Measurements from ENCODE around the gene RBKS. TPM values are rescaled to one million over a fixed set of nuclear protein-coding genes. Genes with fewer than 3 reads are reported as not detected.

Gene RBKS
- total and polyA plus RNA-seq, 2 of the 8 experiments (the other 6 are each of a cell fraction or from before 2014, with no cell fraction given) = 1.1 to 1.5 TPM

DNA sequence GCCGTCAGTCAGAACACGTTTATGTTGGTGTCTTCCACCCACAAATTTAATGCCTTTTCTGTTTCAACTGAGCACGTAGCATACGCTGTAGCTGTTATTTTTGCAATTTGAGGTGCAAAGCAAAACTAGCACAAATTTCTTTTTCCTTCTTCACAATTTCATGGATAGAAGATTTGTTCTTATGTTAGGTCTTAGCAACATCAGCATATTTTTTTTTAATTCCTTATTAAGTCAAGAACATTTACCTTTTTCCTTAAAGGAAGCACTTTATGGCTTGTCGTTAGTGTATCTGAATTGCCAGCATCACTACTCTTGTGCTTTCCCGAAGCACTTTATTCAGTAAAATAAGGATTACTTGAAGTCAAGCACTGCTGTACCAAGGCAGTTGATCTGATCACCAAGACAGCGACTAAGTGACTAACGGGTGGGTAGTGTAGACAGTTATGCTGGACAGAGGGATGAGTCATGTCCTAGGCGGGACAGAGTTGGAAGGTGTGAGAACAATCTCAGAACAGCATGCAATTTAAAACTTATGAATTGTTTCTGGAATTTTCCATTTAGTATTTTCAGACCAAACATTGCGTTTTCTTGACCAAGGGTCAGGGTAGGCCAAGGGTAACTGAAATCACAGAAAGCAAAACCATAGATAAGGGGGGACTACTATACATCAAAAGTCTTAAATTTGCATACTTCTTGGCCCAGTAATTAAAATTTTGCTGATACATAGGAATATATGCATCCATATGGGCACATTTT is 13.6 kb upstream of the RBKS start:
- CTCF ChIA-PET (ENCODE audit: partially characterized antibody) = no interaction called here
- 88% methylated on average over 10 of the region's 10 CpGs; no CpG with 5 or more reads in 1 of the 2 experiments for WGBS, 2 experiments (ENCODE audit: extremely low coverage in 1 of 2, insufficient coverage in 1 of 2, insufficient read length in 1 of 2, insufficient replicate concordance in 2 of 2, low coverage in 1 of 2, low lambda C conversion rate in 2 of 2, missing lambda C conversion rate in 1 of 2)
- Histone ChIP-seq H3K23me2 (ENCODE audit: low read depth, low read length) (no peaks in the 10 kb centered on the region), H2BK5ac (ENCODE audit: low read depth, low read length) (no peak overlapping the region), H3K79me2 (ENCODE audit: control insufficient read depth in 1 of 2, insufficient read depth in 2 of 2, low read length in 2 of 2) (no peaks in the 10 kb centered on the region), H2AFZ (ENCODE audit: low read length) (no peak overlapping the region), H3K56ac (replicated peaks; ENCODE audit: insufficient read length, low read depth, low read length) (no peak overlapping the region), H2BK12ac (ENCODE audit: low read depth, low read length) (no peak overlapping the region), H2BK120ac (replicated peaks; ENCODE audit: low read depth, low read length) (no peak overlapping the region), H3K23ac (ENCODE audit: insufficient read length) (no peak overlapping the region), H3K27me3 (replicated peaks in 1 of 4; ENCODE audit: control insufficient read depth in 3 of 4, extremely low read depth in 1 of 4, insufficient read depth in 3 of 4, low read length in 3 of 4) (no peaks in the 10 kb centered on the region), H3K79me1 (ENCODE audit: low read depth, low read length) (no peaks in the 10 kb centered on the region), H3K36me3 (ENCODE audit: control insufficient read depth in 2 of 4, insufficient read depth in 4 of 4, low read length in 3 of 4) (no peaks in the 10 kb centered on the region), H2BK20ac (ENCODE audit: low read length) (no peak overlapping the region), H3K14ac (ENCODE audit: insufficient read length) (no peak overlapping the region), H3K4me3 (ENCODE audit: extremely low read depth in 1 of 4, insufficient read depth in 2 of 4, low read depth in 3 of 4, low read length in 4 of 4) (no peak overlapping the region), H3K18ac (ENCODE audit: extremely low read depth, low read length) (no peak overlapping the region), H2BK15ac (ENCODE audit: low read length) (no peak overlapping the region), H3K4me1 (replicated peaks in 1 of 4; ENCODE audit: control insufficient read depth in 3 of 4, insufficient read depth in 4 of 4, low read length in 3 of 4) (no peaks in the 10 kb centered on the region), H4K20me1 (replicated peaks in 1 of 2; ENCODE audit: control insufficient read depth in 1 of 2, insufficient read depth in 2 of 2, low read length in 2 of 2) (no peaks in the 10 kb centered on the region), H3K4ac (replicated peaks; ENCODE audit: insufficient read length, low read depth, low read length) (no peak overlapping the region), H3K9ac (replicated peaks in 1 of 4; ENCODE audit: extremely low read depth in 1 of 4, low read depth in 3 of 4, low read length in 3 of 4) (no peak overlapping the region), H4K5ac (ENCODE audit: insufficient read length, low read depth, low read length) (no peak overlapping the region), H4K8ac (ENCODE audit: extremely low read depth, insufficient read depth, low read length) (no peak overlapping the region), H3K4me2 (ENCODE audit: insufficient read depth in 1 of 2, low read depth in 2 of 2, low read length in 2 of 2) (no peak overlapping the region), H2AK5ac (ENCODE audit: low read depth, low read length) (no peak overlapping the region), H4K91ac (replicated peaks; ENCODE audit: insufficient read length, low read length) (no peak overlapping the region), H3K9me3 (ENCODE audit: insufficient read depth in 2 of 2, low read depth in 1 of 2, low read length in 1 of 2) (no peaks in the 10 kb centered on the region), H3K27ac (ENCODE audit: low read depth, low read length) (no peak overlapping the region)
- DNase-seq (ENCODE audit: low read depth in 1 of 2, low spot score in 2 of 2) (no peak), FAIRE-seq (no peak)
- POLR2A ChIA-PET (ENCODE audit: partially characterized antibody) = no interaction called here
- TF ChIP-seq POLR2AphosphoS5 (IDR thresholded peaks at IDR 0.05; ENCODE audit: low read depth, low read length) (no peak), SIN3A (conservative IDR thresholded peaks at IDR 0.05 in 1 of 2, IDR thresholded peaks at IDR 0.05 in 1 of 2; ENCODE audit: low read depth in 1 of 2, low read length in 2 of 2) (no peak), CEBPB (IDR thresholded peaks at IDR 0.05; ENCODE audit: low read depth, low read length) (no peak), SP2 (IDR thresholded peaks at IDR 0.05; ENCODE audit: low read length) (no peak), ZNF274 (IDR thresholded peaks at IDR 0.05; ENCODE audit: borderline replicate concordance, extremely low read depth, low read length) (no peak), NANOG (IDR thresholded peaks at IDR 0.05; ENCODE audit: insufficient read depth, low read depth, low read length, poor library complexity, severe bottlenecking) (no peak), CBX8 (IDR thresholded peaks at IDR 0.05; ENCODE audit: borderline replicate concordance, low read depth, low read length) (no peak), SRF (IDR thresholded peaks at IDR 0.05; ENCODE audit: low read depth, low read length) (no peak), SIX5 (IDR thresholded peaks at IDR 0.05; ENCODE audit: low read depth, low read length) (no peak), SP1 (IDR thresholded peaks at IDR 0.05; ENCODE audit: low read depth, low read length) (no peak), TEAD4 (IDR thresholded peaks at IDR 0.05; ENCODE audit: low read depth, low read length) (no peak)

Measured in H1 (cell line).